GM12872 (cell line): ENCODE measurements around the gene ACTR8.

Source experiments
- CTCF ChIP-seq: IDR thresholded peaks from 3 replicates; pipeline ENCODE4 v1.5.1; 2011; ENCODE audit warnings: low read depth, mild to moderate bottlenecking, low read length, moderate library complexity; ENCODE audit not compliant: insufficient read depth

The ACTR8 gene

DNA sequence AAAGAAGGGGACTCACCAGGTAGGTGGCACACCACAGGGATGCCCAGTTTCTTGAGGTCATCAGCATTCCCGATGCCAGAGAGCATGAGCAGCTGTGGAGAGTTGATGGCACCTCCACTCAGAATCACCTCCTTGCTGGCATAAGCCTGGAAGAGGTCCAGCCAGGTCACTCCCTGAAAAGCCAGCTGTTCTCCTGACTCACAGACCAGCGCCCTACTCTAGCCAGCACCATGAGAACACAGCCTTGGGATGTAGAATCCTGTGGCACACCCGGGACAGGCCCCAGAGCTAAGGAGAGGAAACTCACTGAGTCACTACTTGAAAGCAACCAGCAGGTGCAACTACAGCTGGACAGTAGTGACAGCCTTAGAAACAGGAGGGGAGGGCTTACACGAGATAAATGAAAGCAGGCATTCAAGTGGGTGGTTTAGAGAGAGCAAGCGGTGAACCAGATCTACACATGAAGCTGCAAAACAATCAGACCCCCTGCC is 60.3 kb downstream of the ACTR8 start:
- no peak for TF ChIP-seq CTCF

DNA sequence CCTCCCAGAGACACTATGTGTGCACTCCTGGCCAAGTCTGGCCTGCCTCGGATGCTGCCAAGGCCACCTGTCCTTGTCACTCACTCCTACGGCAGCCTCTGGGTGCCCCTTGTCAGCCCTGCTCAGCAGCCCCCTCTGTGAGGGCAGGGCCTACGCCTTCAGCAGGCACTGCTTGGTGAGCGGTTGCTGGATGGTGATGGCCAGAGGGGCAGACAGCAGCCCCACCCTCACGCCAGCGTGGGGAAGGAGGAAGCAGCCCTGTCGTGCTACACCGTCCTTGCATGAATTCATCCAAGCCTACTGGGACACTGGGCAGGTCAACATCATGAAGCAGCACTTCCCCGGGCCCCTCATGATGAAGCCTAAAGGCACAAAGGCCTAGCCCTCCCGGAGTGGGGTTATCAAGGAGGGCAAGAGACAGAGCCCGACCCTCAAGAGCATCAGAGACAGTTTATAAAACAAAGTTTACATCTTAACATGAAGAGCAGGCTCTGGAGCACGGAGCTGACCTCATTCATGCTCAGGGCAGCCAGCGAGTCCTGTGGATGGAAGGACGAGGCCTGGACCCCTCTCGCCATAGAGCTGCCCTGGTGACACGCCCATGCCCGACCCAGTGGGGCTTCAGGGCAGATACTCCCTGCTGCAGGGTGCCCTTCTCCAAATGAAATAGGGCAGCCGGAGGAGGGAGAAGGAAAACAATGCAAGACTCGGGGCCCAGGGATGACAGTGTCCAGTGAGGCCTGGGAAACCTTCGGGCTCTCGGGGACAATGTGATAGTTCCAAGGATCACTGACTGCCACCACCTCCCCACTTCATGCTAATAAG is 61.0 kb downstream of the ACTR8 start:
- no peak for TF ChIP-seq CTCF

DNA sequence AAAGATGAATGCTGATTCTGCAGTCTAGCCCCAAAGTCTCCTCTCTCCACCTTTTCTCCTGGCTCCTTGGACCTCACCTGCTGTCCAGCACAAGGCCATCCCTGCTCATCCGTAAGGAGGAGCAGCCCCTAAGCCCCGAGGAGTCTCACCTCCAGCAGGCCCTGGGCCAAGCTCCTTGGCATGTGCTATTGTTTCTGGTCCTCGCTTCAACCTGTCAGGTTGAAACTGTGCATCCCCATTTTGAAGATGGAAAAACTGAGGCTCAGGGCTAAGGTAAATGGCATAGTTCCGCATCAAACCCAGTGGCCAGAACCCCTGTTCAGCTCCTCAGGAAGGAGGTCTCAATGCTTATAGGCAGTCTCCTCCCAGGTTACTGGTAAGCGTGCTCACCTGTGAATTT is 61.9 kb downstream of the ACTR8 start:
- no peak for TF ChIP-seq CTCF

DNA sequence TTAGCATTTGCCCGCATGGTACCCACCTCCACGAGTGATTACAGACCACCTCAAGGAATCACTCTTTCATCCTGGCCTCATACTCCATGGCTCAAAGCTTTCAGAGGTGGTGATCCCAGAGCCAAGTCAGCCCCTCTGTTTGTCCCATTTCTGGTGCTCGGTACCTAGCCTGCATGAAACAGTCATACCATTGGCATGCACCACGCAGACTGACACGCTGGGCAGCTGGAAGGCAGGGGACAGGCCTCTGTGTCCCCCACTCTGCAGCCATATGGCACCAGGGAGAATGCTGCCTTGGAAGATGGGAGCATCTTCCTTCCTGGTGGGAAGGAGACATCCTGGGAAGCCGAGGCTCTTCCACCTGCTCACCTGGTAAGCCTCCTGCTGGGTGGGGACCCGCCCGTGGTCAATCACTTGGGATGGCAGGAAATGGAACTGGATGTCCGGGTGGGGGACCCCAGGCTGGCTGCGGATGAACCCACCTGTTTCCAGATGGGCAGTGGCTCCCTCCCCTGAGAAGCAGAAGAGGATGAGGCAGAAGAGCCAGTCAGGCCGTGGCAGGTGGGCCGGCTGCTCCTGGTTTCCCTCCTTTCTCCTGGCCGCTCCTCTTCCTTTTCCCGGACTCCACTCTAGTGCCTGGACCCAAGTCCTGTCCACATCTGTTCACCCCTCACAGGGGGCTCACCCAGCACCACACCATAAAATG is 62.6 kb downstream of the ACTR8 start:
- TF ChIP-seq CTCF = no peak

- no peak for TF ChIP-seq CTCF
Measured at GRCh38 chr3:53818221-53819162, 63.5 kb downstream of the ACTR8 start.

DNA sequence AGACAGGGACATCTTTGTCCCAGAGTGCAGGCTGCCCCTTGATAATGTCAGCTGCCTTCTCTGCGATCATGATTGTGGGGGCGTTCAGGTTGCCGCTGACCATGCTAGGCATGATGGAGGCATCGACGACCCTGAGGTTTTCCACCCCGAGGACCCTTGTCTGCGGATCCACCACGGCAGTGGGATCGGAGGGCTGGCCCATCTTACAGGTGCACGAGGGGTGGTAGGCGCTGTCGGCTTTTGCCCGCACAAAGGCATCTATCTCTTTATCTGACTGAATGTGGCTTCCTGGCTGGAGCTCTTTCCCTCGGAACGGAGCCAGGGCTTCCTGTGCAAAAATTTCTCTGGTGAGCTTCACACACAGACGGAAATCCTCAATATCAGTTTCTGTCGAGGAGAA is 64.1 kb downstream of the ACTR8 start:
- no peak for TF ChIP-seq CTCF

- TF ChIP-seq CTCF = no peak
Measured at GRCh38 chr3:53817211-53817610, 64.7 kb downstream of the ACTR8 start.
